A375 (cell line): ENCODE measurements around the gene ADH6. TPM values are rescaled to one million over a fixed set of nuclear protein-coding genes. Genes with fewer than 3 reads are reported as not detected.

Experiments
- total RNA-seq: library from RNA; depleted of rRNA; stranded (reverse); fragments of >200 nt; shearing (Covaris generic); gene quantifications from 2 replicates; pipeline ENCODE4 v1.2.3, GENCODE V29; 2014; rRNA removed

The ADH6 gene
- total RNA-seq = not detected in 2 replicates

DNA sequence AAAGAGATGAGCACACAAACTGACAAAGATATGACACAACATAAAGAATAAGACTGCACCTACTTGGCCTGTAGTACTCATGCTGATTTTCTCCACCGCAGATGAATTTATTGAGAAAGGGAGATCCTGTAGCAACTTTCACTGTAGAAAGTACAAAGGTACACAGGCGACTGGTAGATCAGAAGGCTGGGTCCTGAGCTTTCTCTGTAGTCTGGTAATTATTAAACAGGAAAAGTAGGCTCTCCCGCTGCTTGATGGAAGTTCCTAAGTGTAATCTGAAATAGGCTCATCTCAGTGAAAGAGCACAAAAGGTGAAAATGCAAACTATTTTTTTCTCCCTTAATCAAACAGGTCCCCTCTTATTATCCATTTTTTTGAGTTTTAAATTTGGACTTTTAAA lies at the start of gene ADH6:
Gene ADH6 (minus strand): TSS at position 175 of the 400 bp plus-strand sequence. CDS start 94 bp downstream, at position 81.

Other genes starting within 250 kb of the ADH6 start
- 43.7 and 45.3 TPM in 2 replicates for gene METAP1, start 223.5 kb downstream of the ADH6 start, total RNA-seq
- 96.2 and 101 TPM in 2 replicates for gene ADH5, start 130.5 kb downstream of the ADH6 start, total RNA-seq
- gene ADH4, start 74.9 kb downstream of the ADH6 start, total RNA-seq = not detected in 2 replicates
- gene ADH1A, start 71.7 kb upstream of the ADH6 start, total RNA-seq = not detected in 2 replicates
- gene ADH1B, start 102.2 kb upstream of the ADH6 start, total RNA-seq = not detected in 2 replicates
- gene ADH1C, start 133.5 kb upstream of the ADH6 start, total RNA-seq = not detected in 2 replicates
- not detected in 2 replicates for gene ADH7, start 216.1 kb upstream of the ADH6 start, total RNA-seq